ENCODE measurements around the gene PTPRK.

The PTPRK gene

GRCh38 chr6:128282961-128283360 is 237.4 kb downstream of the PTPRK start:
- no peak for DNase-seq (ENCODE audit: low spot score)

- no peak for DNase-seq (ENCODE audit: low spot score)
These were observed 239.4 kb downstream of the PTPRK start for GRCh38 chr6:128280960-128281359.

DNA sequence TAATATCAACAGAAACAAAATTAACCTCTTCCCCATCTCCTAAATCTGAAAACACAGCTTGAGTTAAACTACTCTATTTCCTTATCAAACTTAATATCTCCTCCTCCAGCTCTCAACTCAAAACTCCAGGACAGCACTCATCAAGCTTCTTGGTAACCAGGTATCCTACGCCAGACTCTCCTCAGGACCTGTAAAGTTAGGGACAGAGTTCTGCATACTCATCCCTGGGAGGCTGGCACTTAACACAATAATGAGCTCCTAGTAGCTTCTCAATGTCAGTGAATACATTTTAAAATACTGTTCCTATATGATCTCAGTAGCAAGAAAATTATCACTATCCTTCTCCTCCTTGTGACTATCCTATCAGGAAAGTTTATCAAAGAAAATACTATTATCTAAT is 240.3 kb downstream of the PTPRK start:
- DNase-seq (ENCODE audit: low spot score) = no peak

- DNase-seq (ENCODE audit: low spot score) = no peak
These were observed 241.6 kb downstream of the PTPRK start for GRCh38 chr6:128278836-128279235.

DNA sequence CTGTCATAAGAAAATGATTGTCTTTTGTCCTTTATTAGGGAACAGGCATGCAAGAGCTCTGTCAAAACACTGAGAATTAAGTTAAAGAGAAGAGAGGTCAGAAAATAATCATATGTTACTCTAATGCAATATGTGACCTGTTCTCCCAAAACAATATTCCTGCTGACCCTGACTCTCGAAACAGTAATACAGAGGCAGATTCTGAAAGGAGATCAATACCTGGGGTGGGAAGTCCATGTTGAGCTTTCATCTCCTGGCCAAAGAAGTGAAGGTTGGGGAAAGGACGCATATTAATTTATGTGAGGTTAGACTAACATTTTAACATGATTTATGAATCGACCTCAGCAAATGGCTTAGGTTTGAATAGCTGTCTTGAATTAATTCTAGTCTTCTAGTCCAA is 243.0 kb downstream of the PTPRK start:
- no peak for DNase-seq (ENCODE audit: low spot score)

DNA sequence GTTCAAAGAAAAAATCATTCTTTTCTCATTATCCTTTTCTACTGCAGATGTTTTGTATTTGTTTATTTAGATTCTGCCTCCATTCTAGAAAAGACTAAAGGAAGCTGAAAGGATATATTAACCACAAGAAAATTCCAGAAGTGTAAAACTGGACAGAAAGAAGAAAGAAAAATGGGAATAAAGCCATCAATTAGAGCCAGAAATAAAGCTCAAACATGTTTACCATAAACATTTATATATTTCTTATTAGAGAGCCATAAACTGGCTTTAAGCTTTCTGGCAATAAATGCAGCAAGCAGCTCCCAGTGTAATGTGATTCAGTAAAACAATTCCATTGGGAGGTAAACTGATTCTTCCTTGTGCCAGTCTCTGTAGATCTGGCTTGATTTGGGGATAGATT is 244.1 kb downstream of the PTPRK start:
- no peak for DNase-seq (ENCODE audit: low spot score)

DNA sequence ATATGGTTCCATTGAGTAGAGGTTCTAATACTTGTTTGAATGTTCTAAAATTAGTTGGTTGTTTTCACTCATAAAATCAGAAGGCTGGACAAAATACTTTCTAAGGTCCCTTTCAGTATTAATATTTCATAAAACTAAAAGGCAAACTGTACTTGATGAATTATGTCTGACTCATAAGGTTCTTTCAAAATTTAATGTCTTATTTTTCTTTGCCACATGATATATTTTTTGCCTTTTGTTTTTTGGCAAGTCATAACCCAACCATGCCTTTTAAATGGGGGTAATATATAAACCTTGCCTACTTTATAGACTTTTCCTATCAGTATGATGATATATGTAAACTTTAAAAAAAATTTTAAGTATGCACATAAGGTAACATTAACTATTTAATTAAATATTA is 244.7 kb downstream of the PTPRK start:
- no peak for DNase-seq (ENCODE audit: low spot score)

- no peak for DNase-seq (ENCODE audit: low spot score)
These were observed 245.4 kb downstream of the PTPRK start for GRCh38 chr6:128275030-128275429.

DNA sequence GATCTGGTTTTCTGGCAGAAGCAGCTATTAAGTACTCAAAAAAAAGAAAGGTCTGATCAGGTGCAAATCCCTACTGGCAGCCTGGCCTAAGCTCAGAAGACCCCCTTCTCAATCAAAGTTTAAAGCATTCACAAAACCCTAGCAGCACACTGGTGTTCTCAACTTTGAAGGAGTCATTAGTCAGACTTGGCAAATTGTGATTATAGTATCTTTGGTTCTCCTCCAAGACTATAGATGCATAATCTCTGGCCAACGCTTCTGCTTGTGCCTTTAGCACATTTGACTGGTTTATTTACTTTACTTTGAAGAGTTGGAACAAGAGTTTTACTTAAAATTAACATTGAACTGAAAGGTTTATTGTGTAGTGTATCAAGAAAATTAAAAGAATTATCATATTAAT is 248.9 kb downstream of the PTPRK start:
- DNase-seq (ENCODE audit: low spot score) = no peak

GRCh38 chr6:128271011-128271410 is 249.4 kb downstream of the PTPRK start:
- no peak for DNase-seq (ENCODE audit: low spot score)

- no peak for DNase-seq (ENCODE audit: low spot score)
These were observed 253.5 kb downstream of the PTPRK start for GRCh38 chr6:128266946-128267345.

GRCh38 chr6:128265706-128266105 is 254.7 kb downstream of the PTPRK start:
- DNase-seq (ENCODE audit: low spot score) = no peak

- DNase-seq (ENCODE audit: low spot score) = no peak
These were observed 260.4 kb downstream of the PTPRK start for GRCh38 chr6:128259730-128260685.

DNA sequence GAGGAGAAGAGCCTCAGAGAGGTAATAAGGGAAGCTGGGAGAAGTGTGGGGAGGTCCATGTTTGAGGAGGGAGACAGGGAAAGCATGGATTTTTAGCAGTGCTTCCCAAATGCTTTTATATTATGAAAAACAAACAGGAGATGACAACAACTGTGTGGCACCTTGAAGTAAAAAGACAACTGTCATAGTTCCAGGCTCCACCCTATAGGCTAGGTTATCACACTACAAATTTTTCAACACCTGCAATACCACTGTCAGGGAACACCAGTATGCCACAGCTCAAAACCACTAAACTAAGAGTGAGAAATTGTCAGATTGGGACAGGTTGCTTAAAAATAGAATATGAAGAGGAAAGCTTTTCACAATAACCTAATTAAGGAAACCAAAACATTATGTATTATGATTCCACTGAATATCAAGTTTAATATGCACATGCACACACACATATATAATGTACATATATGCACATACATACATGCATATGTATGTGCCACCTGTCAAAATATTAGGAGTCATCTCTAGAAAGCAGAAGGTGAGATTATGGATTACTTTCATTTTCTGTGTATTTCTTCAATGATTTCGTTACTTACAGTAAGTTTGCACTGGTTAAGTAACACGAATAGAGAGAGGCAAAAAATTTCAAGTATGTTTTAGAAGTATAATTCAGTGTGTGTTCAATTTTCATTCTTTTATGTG is 261.2 kb downstream of the PTPRK start:
- DNase-seq (ENCODE audit: low spot score) = no peak

DNA sequence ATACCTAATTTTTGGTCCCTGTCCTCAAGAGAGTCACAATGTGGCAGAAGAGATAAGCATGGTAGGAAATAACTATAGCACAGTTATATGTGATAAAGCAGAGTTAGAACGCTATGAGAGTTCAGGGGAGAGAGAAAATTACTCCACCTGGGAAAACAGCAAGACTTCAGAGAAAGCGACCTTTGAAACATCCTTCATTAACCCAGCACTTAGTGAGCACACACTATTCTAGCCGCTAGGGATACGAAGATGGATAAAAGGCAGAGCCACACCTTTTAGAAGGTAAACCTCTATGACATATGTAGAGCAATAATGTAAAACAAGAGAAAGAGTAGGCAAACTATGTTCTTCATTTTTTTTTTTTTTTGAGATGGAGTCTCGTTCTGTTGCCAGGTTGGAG is 264.3 kb downstream of the PTPRK start:
- no peak for DNase-seq (ENCODE audit: low spot score)

- DNase-seq (ENCODE audit: low spot score) = no peak
These were observed 267.8 kb downstream of the PTPRK start for GRCh38 chr6:128252341-128253176.

- no peak for DNase-seq (ENCODE audit: low spot score)
These were observed 268.7 kb downstream of the PTPRK start for GRCh38 chr6:128251445-128252340.

- DNase-seq (ENCODE audit: low spot score) = no peak
These were observed 269.9 kb downstream of the PTPRK start for GRCh38 chr6:128250370-128251070.

- no peak for DNase-seq (ENCODE audit: low spot score)
These were observed 271.0 kb downstream of the PTPRK start for GRCh38 chr6:128249429-128249828.

DNA sequence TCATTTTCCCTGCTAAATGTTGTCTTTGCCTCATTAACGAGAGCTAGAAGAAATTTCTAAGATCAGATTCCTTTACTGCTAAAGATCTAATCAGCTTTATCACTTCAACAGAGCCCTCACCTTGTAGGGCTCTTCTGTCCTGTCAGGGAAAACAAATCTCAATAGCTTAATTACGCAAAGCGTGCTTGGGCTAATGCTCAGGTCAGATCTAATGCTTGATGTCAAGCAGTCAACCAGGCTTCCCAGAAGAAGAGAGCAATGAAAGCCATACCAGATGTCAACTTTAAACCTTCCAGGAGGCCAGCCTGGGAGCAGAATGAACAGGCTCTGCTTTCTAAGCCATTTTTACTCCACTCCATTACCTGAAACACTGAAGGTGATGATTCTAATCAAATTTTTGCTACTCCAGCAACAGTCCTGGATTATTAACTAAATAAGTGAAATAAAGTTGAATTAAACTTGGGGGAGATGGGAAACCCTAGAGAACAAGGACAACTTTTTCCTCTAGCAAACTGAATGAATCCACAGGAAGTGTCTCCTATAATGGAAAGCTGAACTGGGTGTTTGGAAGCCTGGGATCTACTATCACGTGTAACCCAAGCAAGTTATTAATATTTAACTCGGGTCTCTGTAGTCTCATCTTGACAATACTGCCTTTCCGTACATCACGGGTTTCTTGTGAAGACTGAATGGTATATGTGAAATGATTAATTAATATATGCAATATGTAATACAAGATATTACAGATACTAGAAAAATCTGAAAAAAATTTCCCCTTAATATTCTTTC is 273.7 kb downstream of the PTPRK start:
- DNase-seq (ENCODE audit: low spot score) = no peak
